Measurements from ENCODE around the gene SNX32.
A peak's percentile ranks its signal among the peaks of the same experiment; 100 is the strongest.

SNX32 gene

GRCh38 chr11:65796726-65797601, 36.8 kb upstream of the SNX32 start:
- DNase-seq (ENCODE audit: low read depth in 2 of 2) = no peak

DNA sequence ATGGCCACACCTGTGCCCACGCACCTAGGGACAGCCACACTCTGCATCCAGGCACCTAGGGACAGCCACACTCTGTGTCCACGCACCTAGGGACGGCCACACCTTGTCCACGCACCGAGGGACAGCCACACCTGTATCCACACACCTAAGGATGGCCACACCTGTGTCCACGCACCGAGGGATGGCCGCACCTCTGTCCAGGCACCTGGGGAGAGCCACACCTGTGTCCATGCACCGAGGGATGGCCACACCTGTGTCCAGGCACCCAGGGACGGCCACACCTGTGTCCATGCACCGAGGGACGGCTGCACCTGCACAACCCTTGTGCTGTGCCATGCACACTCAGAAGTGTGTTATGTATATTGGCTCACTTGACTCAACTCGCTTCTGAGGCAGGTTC, 36.1 kb upstream of the SNX32 start:
- no peak for DNase-seq (ENCODE audit: low read depth in 2 of 2)

GRCh38 chr11:65798882-65799281, 34.9 kb upstream of the SNX32 start:
- DNase-seq (ENCODE audit: low read depth in 2 of 2) = no peak

GRCh38 chr11:65801153-65801987, 32.4 kb upstream of the SNX32 start:
- DNase-seq (ENCODE audit: low read depth in 2 of 2) = no peak

DNA sequence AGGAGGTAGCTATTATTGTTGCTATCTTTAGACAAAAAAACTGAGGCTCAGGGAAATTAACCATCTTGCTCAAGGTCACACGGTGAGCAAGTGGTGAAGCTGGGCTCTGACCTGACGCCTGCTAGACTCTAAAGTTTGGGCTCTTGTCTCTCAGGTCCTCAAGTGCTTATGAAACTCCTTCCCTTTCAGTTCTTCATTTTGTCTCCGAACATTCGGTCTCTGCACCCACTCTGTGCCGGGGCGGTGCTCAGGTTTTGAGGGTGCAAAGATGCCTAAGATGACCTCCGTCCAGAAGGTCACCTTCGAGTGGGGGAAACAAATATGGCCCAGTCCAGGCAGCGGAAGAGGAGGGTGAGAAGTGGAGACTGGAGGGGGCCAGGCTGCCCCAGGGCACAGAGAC, 30.9 kb upstream of the SNX32 start:
- DNase-seq (ENCODE audit: low read depth in 2 of 2) = no peak

GRCh38 chr11:65803797-65804492, 29.8 kb upstream of the SNX32 start:
- no peak for DNase-seq (ENCODE audit: low read depth in 2 of 2)

DNA sequence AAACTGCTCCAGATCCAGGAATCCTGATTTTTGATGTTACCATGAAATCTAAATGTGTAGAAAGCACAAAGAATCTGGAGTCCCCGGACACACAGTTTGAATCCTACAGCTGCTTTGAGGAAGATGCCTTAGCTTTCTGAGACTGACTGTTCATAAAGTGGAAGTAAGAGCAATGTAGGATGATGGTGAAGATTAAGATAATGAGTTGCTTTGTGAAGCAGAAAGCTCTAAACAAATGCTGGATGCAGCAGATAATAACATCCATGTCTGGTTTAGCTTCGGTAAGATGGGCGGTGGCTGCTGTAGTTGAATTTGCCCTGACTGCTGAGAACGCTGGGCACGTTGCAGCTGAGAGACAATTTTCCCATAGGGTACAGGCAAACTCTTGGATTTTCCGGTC, 26.8 kb upstream of the SNX32 start:
- no peak for DNase-seq (ENCODE audit: low read depth in 2 of 2)

DNA sequence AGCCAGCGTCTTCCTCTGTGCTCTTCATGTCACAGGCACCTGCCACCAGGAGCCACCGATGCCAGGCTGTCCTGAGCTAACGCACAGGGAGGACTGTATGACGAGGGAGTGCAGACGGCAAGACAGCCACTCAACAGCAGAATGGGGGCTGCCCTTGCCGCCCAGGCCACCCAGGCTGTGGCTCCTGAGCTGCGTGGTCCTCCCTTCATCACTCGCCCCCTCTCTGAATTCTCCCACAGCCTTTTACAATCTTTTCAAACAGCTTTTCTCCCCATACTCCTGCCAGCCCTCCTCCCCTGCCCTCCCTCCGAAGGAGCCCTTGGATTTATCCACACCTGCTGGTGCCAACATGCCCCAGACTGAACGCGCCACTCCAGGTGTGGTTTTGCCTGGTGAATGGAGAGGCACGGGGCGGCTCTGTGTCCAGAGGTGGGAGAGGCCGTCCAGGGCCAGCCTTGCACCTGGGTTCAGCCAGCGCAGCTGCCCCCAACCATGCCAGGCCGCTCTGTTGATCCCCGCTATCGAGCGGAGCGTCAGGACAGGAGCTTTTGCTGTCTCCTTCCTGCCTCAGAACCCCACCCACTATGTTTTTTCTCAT, 24.9 kb upstream of the SNX32 start:
- no peak for DNase-seq (ENCODE audit: low read depth in 2 of 2)

- no peak for DNase-seq (ENCODE audit: low read depth in 2 of 2)
Observed at GRCh38 chr11:65809496-65809895, 24.3 kb upstream of the SNX32 start.

- DNase-seq (ENCODE audit: low read depth in 2 of 2) = no peak
Observed at GRCh38 chr11:65810046-65810868, 23.5 kb upstream of the SNX32 start.

GRCh38 chr11:65811764-65812475, 21.8 kb upstream of the SNX32 start:
- no peak for DNase-seq (ENCODE audit: low read depth in 2 of 2)

- DNase-seq (ENCODE audit: low read depth in 2 of 2) = no peak
Observed at GRCh38 chr11:65814131-65814985, 19.4 kb upstream of the SNX32 start.

- no peak for DNase-seq (ENCODE audit: low read depth in 2 of 2)
Observed at GRCh38 chr11:65814986-65815565, 18.7 kb upstream of the SNX32 start.

GRCh38 chr11:65816696-65817095, 17.1 kb upstream of the SNX32 start:
- DNase-seq (ENCODE audit: low read depth in 2 of 2) = no peak

DNA sequence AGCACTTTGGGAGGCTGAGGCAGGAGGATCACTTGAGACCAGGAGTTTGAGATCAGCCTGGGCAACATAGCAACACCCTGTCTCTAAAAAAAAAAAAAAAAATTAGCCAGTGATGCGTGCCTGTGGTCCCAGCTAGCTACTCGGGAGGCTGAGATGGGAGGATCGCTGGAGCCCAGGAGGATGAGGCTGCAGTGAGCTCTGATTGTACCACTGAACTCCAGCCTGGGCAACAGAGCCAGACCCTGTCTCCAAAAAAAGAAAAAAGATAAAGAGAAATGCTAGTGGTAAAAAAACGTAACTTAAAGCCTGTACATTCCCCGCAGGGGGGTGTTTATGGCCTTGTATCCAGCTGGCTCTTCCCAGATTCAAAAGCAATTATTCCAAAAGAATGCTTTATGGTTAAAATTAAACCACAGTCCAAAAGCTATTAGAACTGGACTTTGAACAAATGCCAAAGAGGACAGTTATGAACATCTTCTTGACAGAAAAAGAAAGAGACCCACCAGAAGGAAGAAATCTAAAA, 16.4 kb upstream of the SNX32 start:
- no peak for DNase-seq (ENCODE audit: low read depth in 2 of 2)

- peak; percentile 85 to 93 for DNase-seq (ENCODE audit: low read depth in 2 of 2)
Observed at GRCh38 chr11:65817835-65818680, 15.7 kb upstream of the SNX32 start.

DNA sequence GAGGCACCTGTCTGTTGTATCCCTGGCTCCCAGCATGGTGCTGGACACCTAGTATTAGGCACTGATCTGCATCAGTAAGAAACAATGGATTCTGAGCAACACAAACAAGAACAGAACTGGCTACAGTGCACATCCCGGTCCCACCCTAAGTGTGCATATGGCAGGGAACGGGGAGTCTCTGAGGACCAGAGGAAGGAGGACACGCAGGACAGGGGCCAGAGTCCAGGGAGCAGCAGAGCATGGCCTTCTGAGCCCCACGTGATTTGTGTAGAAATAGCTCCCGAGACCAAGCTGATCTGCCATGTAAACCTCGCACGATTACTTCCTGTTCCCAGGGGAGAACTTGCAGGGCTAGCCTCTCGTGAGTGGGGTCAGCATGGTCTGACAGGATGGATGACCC, 12.7 kb upstream of the SNX32 start:
- no peak for DNase-seq (ENCODE audit: low read depth in 2 of 2)
